Stimulated activated CD4-positive, alpha-beta T cell treated with anti-CD3 and anti-CD28 coated beads, Interleukin-2, amount 100 ng/mL, for 4 hours (primary cell): Measurements from ENCODE around the gene INHBC.

ENCODE experiments used
- DNase-seq: peaks from one replicate; pipeline ENCODE4 v3.0.0-alpha.2; 2020; ENCODE audit warnings: low read depth

The INHBC gene

GRCh38 chr12:57454566-57455373 lies 20.2 kb downstream of the INHBC start, which contains the start of gene INHBE:
INHBE (plus strand) TSS chr12:57455307; CDS start chr12:57455537, 230 bp downstream.
- no peak for DNase-seq

GRCh38 chr12:57455374-57456144 lies 21.0 kb downstream of the INHBC start:
- no peak for DNase-seq

GRCh38 chr12:57456145-57456700 lies 21.6 kb downstream of the INHBC start:
- peak; percentile 27 for DNase-seq

- no peak for DNase-seq
Observed at GRCh38 chr12:57456737-57457490, 22.3 kb downstream of the INHBC start.

GRCh38 chr12:57458665-57459054 lies 24.1 kb downstream of the INHBC start:
- DNase-seq: no peak

- DNase-seq: peak; percentile 91
Observed at GRCh38 chr12:57459055-57459749, 24.6 kb downstream of the INHBC start.

GRCh38 chr12:57459750-57460467 lies 25.3 kb downstream of the INHBC start, which contains the start of gene GLI1:
GLI1 (plus strand) TSS chr12:57459785; CDS start chr12:57463692, 3,907 bp downstream.
- no peak for DNase-seq

- DNase-seq: no peak
Observed at GRCh38 chr12:57460468-57460784, 25.8 kb downstream of the INHBC start.

- no peak for DNase-seq
Observed at GRCh38 chr12:57460841-57461275, 26.3 kb downstream of the INHBC start.

- peak; percentile 18 for DNase-seq
Observed at GRCh38 chr12:57461276-57461916, 26.8 kb downstream of the INHBC start.

GRCh38 chr12:57461917-57462250 lies 27.3 kb downstream of the INHBC start:
- no peak for DNase-seq

- DNase-seq: peak; percentile 85
Observed at GRCh38 chr12:57462251-57462911, 27.8 kb downstream of the INHBC start.

- DNase-seq: no peak
Observed at GRCh38 chr12:57462912-57463253, 28.3 kb downstream of the INHBC start.

GRCh38 chr12:57464569-57464968 lies 30.0 kb downstream of the INHBC start:
- no peak for DNase-seq

- no peak for DNase-seq
Observed at GRCh38 chr12:57465030-57465746, 30.6 kb downstream of the INHBC start.

- DNase-seq: no peak
Observed at GRCh38 chr12:57465747-57466505, 31.3 kb downstream of the INHBC start.

- no peak for DNase-seq
Observed at GRCh38 chr12:57467212-57467874, 32.8 kb downstream of the INHBC start.

- DNase-seq: no peak
Observed at GRCh38 chr12:57467915-57468314, 33.3 kb downstream of the INHBC start.
